NCI-H2107 treated with DMSO at 0.1 percent for 48 hours (cell line): ENCODE measurements around the gene MLN.
A peak's percentile ranks its signal among the peaks of the same experiment; 100 is the strongest.

Source experiments
- DNase-seq: peaks from one replicate; lab custom pipeline; 2025; ENCODE audit not compliant: unreplicated experiment; lab: John Stamatoyannopoulos, UW

The MLN gene

GRCh38 chr6:33816911-33817310 lies 13.1 kb upstream of the MLN start:
- no peak for DNase-seq

- no peak for DNase-seq
Measured at GRCh38 chr6:33815854-33816253, 12.1 kb upstream of the MLN start.

- DNase-seq, result no peak
Measured at GRCh38 chr6:33813990-33814985, 10.5 kb upstream of the MLN start.

- no peak for DNase-seq
Measured at GRCh38 chr6:33813246-33813904, 9.6 kb upstream of the MLN start.

GRCh38 chr6:33812669-33813068 lies 8.9 kb upstream of the MLN start:
- no peak for DNase-seq

GRCh38 chr6:33809594-33809993 lies 5.8 kb upstream of the MLN start:
- DNase-seq, result no peak

- peak; percentile 61 for DNase-seq
Measured at GRCh38 chr6:33808641-33809180, 4.9 kb upstream of the MLN start.

GRCh38 chr6:33807606-33808005 lies 3.8 kb upstream of the MLN start:
- no peak for DNase-seq

- DNase-seq, result no peak
Measured at GRCh38 chr6:33806841-33807240, 3.0 kb upstream of the MLN start.

- DNase-seq, result no peak
Measured at GRCh38 chr6:33802186-33802958, 1.4 kb downstream of the MLN start.

- no peak for DNase-seq
Measured at GRCh38 chr6:33801611-33802010, 2.2 kb downstream of the MLN start.

- DNase-seq, result no peak
Measured at GRCh38 chr6:33800248-33800969, 3.4 kb downstream of the MLN start.

GRCh38 chr6:33799454-33800113 lies 4.2 kb downstream of the MLN start:
- DNase-seq, result no peak

- no peak for DNase-seq
Measured at GRCh38 chr6:33798343-33798848, 5.4 kb downstream of the MLN start.

GRCh38 chr6:33797626-33798342 lies 6.0 kb downstream of the MLN start:
- DNase-seq, result peak; percentile 17

GRCh38 chr6:33794910-33795623 lies 8.7 kb downstream of the MLN start:
- peak; percentile 3 for DNase-seq

- no peak for DNase-seq
Measured at GRCh38 chr6:33792981-33793380, 10.8 kb downstream of the MLN start.

GRCh38 chr6:33791620-33792019 lies 12.2 kb downstream of the MLN start:
- no peak for DNase-seq

- no peak for DNase-seq
Measured at GRCh38 chr6:33790910-33791309, 12.9 kb downstream of the MLN start.
